T-helper 2 cell treated with Interferon-gamma antibody and Interleukin-4, amounts not matched to agents 100 ng/mL and 5 ng/mL, for 36 hours (primary cell): Measurements from ENCODE around the gene PTCH1. TPM values are rescaled to one million over a fixed set of nuclear protein-coding genes. Genes with fewer than 3 reads are reported as not detected.

ENCODE experiments used
- intact Hi-C: fragments of 100-400 bp; cut with micrococcal nuclease; formaldehyde crosslinking; loops from one replicate; pipeline ENCODE4 v1.15.1; 2023
- total RNA-seq: library from RNA; stranded (reverse); gene quantifications from 2 replicates; pipeline ENCODE4 v1.2.3, GENCODE V29; 2022

PTCH1 gene
- total RNA-seq, 1 donor from 2014 or later: 5.4 TPM

GRCh38 chr9:95499847-95500246, 16.9 kb downstream of the PTCH1 start:
- intact Hi-C loops: loop anchor here (10.0 kb wide), 2 partner anchors 75 to 715 kb away; no protein-coding TSS in a partner anchor

- intact Hi-C loops: no loop called here
Measured at GRCh38 chr9:95499046-95499676, 17.6 kb downstream of the PTCH1 start.

- intact Hi-C loops: no loop called here
Measured at GRCh38 chr9:95498641-95499040, 18.1 kb downstream of the PTCH1 start.

GRCh38 chr9:95497772-95498171, 19.0 kb downstream of the PTCH1 start:
- intact Hi-C loops: no loop called here

GRCh38 chr9:95496687-95497086, 20.1 kb downstream of the PTCH1 start:
- intact Hi-C loops: no loop called here

GRCh38 chr9:95495961-95496360, 20.8 kb downstream of the PTCH1 start:
- intact Hi-C loops: no loop called here

- intact Hi-C loops: no loop called here
Measured at GRCh38 chr9:95495529-95495928, 21.2 kb downstream of the PTCH1 start.

- intact Hi-C loops: loop anchor here (1.0 kb wide), 2 partner anchors 16 to 32 kb away; no protein-coding TSS in a partner anchor
Measured at GRCh38 chr9:95494416-95495371, 22.1 kb downstream of the PTCH1 start.

GRCh38 chr9:95494022-95494415, 22.8 kb downstream of the PTCH1 start:
- intact Hi-C loops: loop anchor here (1.0 kb wide), 2 partner anchors 16 to 32 kb away; no protein-coding TSS in a partner anchor

- intact Hi-C loops: no loop called here
Measured at GRCh38 chr9:95493402-95493801, 23.4 kb downstream of the PTCH1 start.

GRCh38 chr9:95491543-95492320, 25.0 kb downstream of the PTCH1 start:
- intact Hi-C loops: no loop called here

- intact Hi-C loops: no loop called here
Measured at GRCh38 chr9:95488954-95489353, 27.8 kb downstream of the PTCH1 start.

- intact Hi-C loops: no loop called here
Measured at GRCh38 chr9:95486318-95486717, 30.5 kb downstream of the PTCH1 start.

- intact Hi-C loops: no loop called here
Measured at GRCh38 chr9:95484225-95484624, 32.5 kb downstream of the PTCH1 start.

- intact Hi-C loops: no loop called here
Measured at GRCh38 chr9:95483431-95483830, 33.3 kb downstream of the PTCH1 start.

GRCh38 chr9:95482621-95483020, 34.1 kb downstream of the PTCH1 start:
- intact Hi-C loops: no loop called here

GRCh38 chr9:95481000-95481399, 35.8 kb downstream of the PTCH1 start:
- intact Hi-C loops: no loop called here

- intact Hi-C loops: no loop called here
Measured at GRCh38 chr9:95480346-95480745, 36.4 kb downstream of the PTCH1 start.

GRCh38 chr9:95479330-95479729, 37.4 kb downstream of the PTCH1 start:
- intact Hi-C loops: no loop called here

GRCh38 chr9:95478335-95478734, 38.4 kb downstream of the PTCH1 start:
- intact Hi-C loops: no loop called here

GRCh38 chr9:95477885-95478284, 38.9 kb downstream of the PTCH1 start:
- intact Hi-C loops: no loop called here

GRCh38 chr9:95477441-95477840, 39.3 kb downstream of the PTCH1 start:
- intact Hi-C loops: no loop called here
